ENCODE results near the gene F13A1. TPM values are rescaled to one million over a fixed set of nuclear protein-coding genes. Genes with fewer than 3 reads are reported as not detected.
A peak's percentile ranks its signal among the peaks of the same experiment; 100 is the strongest.

The F13A1 gene
- not detected for total RNA-seq

DNA sequence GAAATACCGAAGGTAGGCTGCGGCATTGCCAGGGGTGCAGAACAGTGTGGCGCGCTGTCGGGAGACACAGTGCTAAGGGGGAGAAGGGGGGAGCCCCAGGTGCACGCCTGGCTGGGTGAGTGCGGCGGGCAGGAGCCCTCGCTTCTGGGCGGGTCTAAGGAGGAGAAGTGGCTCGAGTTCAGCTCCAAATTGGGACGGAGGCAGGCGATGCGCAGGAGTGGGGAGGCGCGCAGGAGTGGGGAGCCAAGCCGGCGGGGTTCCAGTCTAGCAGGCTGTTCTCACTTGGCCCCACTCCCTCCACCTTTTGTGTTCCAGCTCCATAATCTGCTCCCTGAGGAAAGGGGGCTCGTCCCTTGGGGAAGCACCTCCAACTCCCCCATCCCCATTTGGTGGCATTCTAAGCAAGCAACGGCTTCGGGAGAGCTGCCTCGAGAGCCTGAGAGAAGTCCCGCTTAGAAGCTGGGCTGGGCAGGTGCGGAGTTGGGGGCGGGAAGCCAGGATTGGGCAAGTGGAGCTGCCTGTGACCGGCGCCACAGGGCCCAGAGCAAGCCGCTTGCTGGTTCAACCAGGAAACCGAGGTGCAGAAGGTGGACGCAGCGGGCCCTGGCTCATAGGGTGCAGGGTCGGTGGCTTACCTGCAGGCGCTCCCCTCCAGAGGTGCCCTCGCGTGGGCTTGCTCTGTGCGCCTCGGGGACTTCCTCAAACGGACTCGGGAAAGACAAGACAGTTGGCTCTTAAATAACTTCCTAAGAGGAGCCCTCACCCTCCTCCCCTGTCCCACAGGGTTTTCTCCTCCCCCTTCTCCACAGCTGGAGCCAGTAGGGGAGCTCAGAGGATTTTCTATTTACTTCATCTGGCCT, at the start of gene F13A1:
Gene F13A1, minus strand, starts transcription at position 711 of the 860 bp plus-strand sequence. CDS start 1,998 bp downstream, outside the sequence.
- peak in 1 of 2 donors; percentile 51 for ATAC-seq
- Mint-ChIP-seq H3K4me1 (ENCODE audit: low read depth in 2 of 2) (no peaks in the 10 kb centered on the region), H3K27ac (no peak within 1 kb of the TSS), H3K9me3 (no peaks in the 10 kb centered on the region), H3K36me3 (no peaks in the 10 kb centered on the region), H3K4me3 (no peak within 1 kb of the TSS), H3K27me3 (peaks cover 35 to 60% of the 10 kb centered on the region in 2 donors)
- no peak for DNase-seq (ENCODE audit: low spot score)

DNA sequence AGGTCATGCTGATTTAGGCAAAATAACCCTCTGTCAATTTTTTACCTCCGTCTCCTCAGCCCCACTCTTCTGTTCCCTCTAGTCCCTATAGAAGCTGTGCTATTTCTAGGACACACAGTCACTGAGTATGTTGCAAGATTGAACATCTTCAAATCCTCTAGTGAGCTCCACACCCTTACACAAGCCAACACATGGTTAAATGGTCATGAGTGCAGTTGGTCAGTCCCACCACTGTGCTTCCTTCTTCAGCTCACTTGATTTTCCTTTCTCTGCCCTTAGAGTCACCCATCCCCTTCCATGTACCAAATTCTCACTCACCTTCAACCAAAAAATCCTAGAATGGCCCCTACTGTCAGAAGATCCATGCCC, 48.2 kb upstream of the F13A1 start:
- ATAC-seq (no peak), DNase-seq (ENCODE audit: low spot score) (no peak)
- no peak overlapping the region for H3K4me3 Mint-ChIP-seq
- H3K27me3 Mint-ChIP-seq, result peaks cover 10 to 35% of the 10 kb centered on the region in 2 donors
- H3K9me3 Mint-ChIP-seq, result peaks cover 5% of the 10 kb centered on the region
- H3K4me1 Mint-ChIP-seq (ENCODE audit: low read depth in 2 of 2), result no peaks in the 10 kb centered on the region
- H3K27ac Mint-ChIP-seq, result no peak overlapping the region
- no peaks in the 10 kb centered on the region for H3K36me3 Mint-ChIP-seq

DNA sequence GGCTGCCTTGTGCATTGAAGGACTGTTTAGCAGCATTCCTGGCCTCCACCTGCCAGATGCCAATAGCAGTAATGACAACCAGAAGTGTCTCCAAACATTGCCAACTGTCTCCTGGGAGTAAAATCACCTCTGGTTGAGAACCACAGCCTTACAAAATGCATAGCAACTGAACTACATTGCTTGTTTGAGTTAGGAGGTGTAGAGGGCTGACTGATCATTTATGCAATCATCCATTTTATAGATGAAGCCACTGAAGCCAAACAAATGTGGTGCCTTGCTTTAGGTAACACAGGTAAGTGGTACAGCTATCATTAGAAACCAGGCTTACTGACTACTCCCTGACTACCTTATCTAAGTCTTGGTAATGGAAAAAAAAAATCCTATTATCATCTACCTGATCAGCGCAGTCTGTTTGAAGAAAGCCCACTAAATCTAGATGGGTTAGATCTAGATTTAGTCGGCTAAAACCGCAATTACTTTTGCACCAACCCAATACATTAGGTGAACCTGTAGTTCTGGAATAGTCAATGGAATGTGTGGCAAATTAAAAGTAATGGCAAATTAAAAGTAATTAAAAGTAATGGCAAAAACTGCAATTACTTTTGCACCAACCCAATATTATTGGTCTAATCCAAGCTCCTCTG, 47.7 kb upstream of the F13A1 start:
- no peak for ATAC-seq
- H3K27me3 Mint-ChIP-seq, result peaks cover 8 to 30% of the 10 kb centered on the region in 2 donors
- no peaks in the 10 kb centered on the region for H3K36me3 Mint-ChIP-seq

DNA sequence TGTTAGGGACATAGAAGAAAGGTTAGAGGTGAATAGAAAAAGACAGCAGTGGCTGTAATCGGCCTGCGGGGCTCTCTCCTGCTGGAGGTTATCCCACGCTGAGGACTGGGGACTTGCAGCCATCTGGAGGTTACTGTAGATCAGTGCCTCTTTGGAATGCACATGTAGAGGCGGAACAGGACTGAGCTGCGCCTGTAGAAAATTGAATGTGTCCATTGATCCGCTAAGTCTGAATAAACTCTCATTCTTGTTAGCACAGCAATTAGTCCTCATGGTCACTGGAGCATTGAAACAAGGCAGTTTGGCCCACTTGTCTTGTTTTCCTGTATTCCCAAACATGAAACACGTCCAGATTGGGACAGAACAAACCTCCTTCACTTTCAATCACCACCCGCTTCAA, 46.3 kb upstream of the F13A1 start:
- Mint-ChIP-seq H3K4me1 (ENCODE audit: low read depth in 2 of 2) (no peaks in the 10 kb centered on the region), H3K4me3 (no peak overlapping the region), H3K27me3 (peaks cover 5 to 17% of the 10 kb centered on the region in 2 donors), H3K27ac (no peak overlapping the region), H3K9me3 (no peaks in the 10 kb centered on the region), H3K36me3 (no peaks in the 10 kb centered on the region)
- ATAC-seq (no peak), DNase-seq (ENCODE audit: low spot score) (no peak)

More for the DNA sequence above, 47.7 kb upstream of the F13A1 start:
- Mint-ChIP-seq H3K9me3 (peaks cover 3% of the 10 kb centered on the region), H3K27ac (no peak overlapping the region), H3K4me1 (ENCODE audit: low read depth in 2 of 2) (no peaks in the 10 kb centered on the region), H3K4me3 (no peak overlapping the region)
- no peak for DNase-seq (ENCODE audit: low spot score)

DNA sequence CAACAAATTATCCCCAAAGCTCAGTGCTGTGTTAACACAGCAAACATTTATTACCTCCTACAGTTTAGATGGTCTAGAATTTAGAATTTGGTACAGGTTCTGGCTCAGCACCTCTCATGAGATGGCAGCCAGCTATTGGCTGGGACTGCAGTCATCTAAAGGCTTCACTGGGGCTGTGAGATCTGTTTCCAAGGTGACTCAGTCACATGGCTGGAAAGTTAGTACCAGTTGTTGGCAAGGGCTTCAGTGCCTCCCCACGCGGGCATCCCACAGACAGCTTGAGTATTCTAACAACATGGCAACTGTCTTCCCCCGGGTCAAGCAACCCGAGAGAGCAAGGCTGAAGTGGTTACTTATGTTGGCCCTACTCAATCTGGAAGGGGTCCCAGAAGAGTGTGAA, 44.8 kb upstream of the F13A1 start:
- ATAC-seq, result no peak
- Mint-ChIP-seq H3K9me3 (no peaks in the 10 kb centered on the region), H3K27ac (no peak overlapping the region), H3K4me1 (ENCODE audit: low read depth in 2 of 2) (no peaks in the 10 kb centered on the region), H3K4me3 (no peak overlapping the region), H3K27me3 (peaks cover 5 to 16% of the 10 kb centered on the region in 2 donors), H3K36me3 (no peaks in the 10 kb centered on the region)
- no peak for DNase-seq (ENCODE audit: low spot score)

DNA sequence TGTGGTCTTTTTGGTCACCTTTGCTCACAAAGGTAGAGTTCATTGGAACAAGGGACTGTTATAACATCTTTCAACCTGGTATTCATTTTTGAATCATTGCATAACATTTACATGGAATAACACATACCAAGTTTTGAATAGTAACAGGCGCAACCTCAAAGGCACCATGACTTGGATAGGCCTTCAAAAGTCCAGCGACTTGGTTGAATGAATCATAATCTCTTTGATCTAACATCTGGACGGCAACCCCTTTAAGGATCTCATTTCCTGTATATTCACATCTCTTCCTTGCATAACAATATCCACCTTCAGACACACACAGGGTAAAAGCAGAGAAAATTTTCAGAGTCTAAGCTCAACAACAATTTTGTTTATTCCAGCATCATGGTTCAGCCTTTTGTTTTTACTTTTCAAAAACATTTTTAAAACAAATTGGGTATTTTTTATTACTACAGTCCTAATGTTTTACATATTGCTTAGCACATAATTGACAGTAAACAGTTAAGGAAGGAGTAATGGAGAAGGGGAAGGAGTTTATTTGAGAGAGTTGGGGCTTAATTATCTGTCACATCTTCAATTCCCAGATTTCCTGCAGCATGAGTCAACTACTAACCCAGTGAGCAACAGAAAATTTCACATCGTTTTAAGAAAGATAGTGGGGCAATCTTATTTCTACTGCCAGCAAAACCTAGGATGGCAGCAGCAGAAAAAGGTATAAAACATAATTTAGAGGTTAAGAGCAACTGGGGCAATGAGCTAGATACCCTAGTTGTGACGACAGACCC, 41.8 kb upstream of the F13A1 start:
- no peak for ATAC-seq

DNA sequence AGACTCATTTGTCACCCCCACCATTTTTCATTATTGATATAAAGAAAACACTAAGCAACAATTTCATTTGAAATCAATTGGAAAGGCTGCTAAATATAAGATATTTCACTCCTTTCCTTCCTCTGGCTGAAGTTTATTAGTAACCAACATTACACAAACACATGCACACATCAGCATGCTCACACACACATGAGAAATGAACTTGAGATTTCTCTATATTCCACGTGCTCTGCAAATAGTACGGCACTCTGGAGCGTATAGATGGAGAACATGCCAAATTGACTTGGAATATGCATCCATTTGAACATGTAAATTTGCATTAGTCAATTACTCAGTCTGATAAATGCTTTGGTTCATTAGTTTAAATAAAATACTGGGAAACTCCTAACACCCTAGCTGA, 37.1 kb upstream of the F13A1 start:
- Mint-ChIP-seq H3K4me3 (no peak overlapping the region), H3K4me1 (ENCODE audit: low read depth in 2 of 2) (no peaks in the 10 kb centered on the region)

More for the DNA sequence above, 41.8 kb upstream of the F13A1 start:
- H3K27ac Mint-ChIP-seq, result no peak overlapping the region
- DNase-seq (ENCODE audit: low spot score), result no peak
- no peaks in the 10 kb centered on the region for H3K4me1 Mint-ChIP-seq (ENCODE audit: low read depth in 2 of 2)
- no peak overlapping the region for H3K4me3 Mint-ChIP-seq
- no peaks in the 10 kb centered on the region for H3K9me3 Mint-ChIP-seq
- H3K36me3 Mint-ChIP-seq, result no peaks in the 10 kb centered on the region
- peaks cover 5 to 10% of the 10 kb centered on the region in 2 donors for H3K27me3 Mint-ChIP-seq

DNA sequence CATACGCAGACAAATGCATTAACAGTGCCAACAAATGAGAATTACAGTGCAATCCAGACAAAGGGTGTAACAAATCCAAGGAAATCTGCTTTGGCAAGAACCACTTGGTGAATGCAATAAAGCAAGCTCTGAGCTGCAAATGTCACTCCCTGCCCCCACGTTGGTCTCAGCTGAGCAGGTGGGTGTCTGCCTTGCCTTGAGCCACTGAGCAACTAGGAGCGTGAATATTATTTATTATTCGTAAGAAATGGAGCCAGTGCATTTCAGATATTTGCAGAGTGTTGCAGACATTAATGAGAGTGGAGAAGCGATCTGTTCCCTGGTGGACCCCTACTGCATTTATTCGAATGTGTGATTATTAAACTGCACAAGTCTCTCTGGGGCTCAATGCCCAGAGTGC, 36.6 kb upstream of the F13A1 start:
- no peaks in the 10 kb centered on the region for H3K4me1 Mint-ChIP-seq (ENCODE audit: low read depth in 2 of 2)
- no peaks in the 10 kb centered on the region for H3K9me3 Mint-ChIP-seq
- no peak for DNase-seq (ENCODE audit: low spot score)
- H3K27ac Mint-ChIP-seq, result no peak overlapping the region
- no peak for ATAC-seq
- H3K27me3 Mint-ChIP-seq, result peaks cover 21 to 31% of the 10 kb centered on the region in 2 donors
- H3K4me3 Mint-ChIP-seq, result no peak overlapping the region
- no peaks in the 10 kb centered on the region for H3K36me3 Mint-ChIP-seq

More for the DNA sequence above, 37.1 kb upstream of the F13A1 start:
- H3K36me3 Mint-ChIP-seq, result no peaks in the 10 kb centered on the region
- ATAC-seq (no peak), DNase-seq (ENCODE audit: low spot score) (no peak)
- no peaks in the 10 kb centered on the region for H3K9me3 Mint-ChIP-seq
- H3K27me3 Mint-ChIP-seq, result peaks cover 21 to 30% of the 10 kb centered on the region in 2 donors
- H3K27ac Mint-ChIP-seq, result no peak overlapping the region

DNA sequence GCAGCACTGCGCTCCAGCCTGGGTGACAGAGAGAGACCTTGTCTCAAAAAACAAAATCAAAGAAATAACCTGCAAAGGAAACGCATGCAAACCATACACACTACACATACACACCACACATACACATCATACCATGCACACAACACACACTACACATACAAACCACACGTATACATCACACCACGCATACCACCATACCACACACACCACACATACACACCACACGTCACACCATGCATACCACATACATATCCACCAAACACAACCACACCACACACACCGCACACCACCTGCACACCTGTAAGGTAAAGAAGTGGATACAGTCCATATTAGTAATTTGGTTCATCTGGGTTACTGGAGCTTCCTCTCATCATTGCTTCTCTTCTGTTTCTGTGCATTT, 32.3 kb upstream of the F13A1 start:
- H3K27me3 Mint-ChIP-seq, result peaks cover 22 to 53% of the 10 kb centered on the region in 2 donors
- ATAC-seq (no peak), DNase-seq (ENCODE audit: low spot score) (no peak)
- H3K4me1 Mint-ChIP-seq (ENCODE audit: low read depth in 2 of 2), result no peaks in the 10 kb centered on the region
- no peak overlapping the region for H3K27ac Mint-ChIP-seq
- no peaks in the 10 kb centered on the region for H3K9me3 Mint-ChIP-seq
- no peaks in the 10 kb centered on the region for H3K36me3 Mint-ChIP-seq
- no peak overlapping the region for H3K4me3 Mint-ChIP-seq

DNA sequence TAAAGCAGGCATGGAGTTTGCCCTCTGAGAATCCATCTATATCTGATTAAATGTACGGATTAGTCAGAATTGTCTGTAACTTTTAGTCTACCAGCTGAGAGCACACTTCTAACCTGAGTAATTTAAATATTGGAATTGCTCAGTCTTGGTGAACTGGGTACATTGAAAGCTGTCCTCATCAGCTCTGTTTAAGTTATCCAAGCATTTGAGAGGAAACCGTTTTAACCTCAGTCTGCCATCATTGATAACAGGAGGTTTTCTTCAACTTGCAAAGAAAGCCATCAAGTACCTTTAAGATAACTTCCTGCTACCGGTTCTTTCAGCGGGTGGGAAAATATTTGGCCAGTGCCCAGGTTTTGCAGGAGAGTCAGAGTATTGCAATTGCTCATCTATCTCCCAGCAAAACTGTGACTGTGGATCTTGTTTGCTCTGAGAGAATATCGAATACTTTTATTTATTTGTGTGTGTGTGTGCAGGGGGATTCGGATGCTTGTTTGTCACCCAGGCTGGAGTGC, 31.1 kb upstream of the F13A1 start:
- Mint-ChIP-seq H3K36me3 (no peaks in the 10 kb centered on the region), H3K9me3 (no peaks in the 10 kb centered on the region), H3K4me1 (ENCODE audit: low read depth in 2 of 2) (no peaks in the 10 kb centered on the region), H3K27ac (no peak overlapping the region), H3K4me3 (no peak overlapping the region), H3K27me3 (peaks cover 24 to 46% of the 10 kb centered on the region in 2 donors)
- DNase-seq (ENCODE audit: low spot score), result no peak
- ATAC-seq, result no peak

DNA sequence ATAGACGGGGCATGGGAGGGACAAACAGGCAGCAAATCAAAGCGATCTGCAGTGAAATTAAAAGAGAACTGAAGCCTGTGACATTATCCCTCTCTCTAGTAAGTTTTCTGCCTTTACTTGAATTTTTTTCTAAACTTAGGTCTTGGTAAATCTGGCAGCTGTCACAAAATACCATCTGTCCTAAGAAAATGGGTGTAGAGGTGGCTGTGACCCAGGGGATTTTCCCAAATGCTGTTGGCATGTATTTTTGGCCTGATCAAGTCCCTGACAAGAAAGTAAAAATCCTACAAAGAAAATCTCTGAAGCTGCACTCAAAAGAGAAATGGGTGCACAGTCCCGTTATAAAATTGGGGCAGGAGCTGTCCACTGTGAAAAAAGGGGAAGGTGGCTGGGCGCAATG, 30.2 kb upstream of the F13A1 start:
- no peaks in the 10 kb centered on the region for H3K36me3 Mint-ChIP-seq
- DNase-seq (ENCODE audit: low spot score), result no peak
- ATAC-seq, result no peak
- no peaks in the 10 kb centered on the region for H3K4me1 Mint-ChIP-seq (ENCODE audit: low read depth in 2 of 2)
- peaks cover 25 to 43% of the 10 kb centered on the region in 2 donors for H3K27me3 Mint-ChIP-seq
- no peaks in the 10 kb centered on the region for H3K9me3 Mint-ChIP-seq
- H3K4me3 Mint-ChIP-seq, result no peak overlapping the region
- no peak overlapping the region for H3K27ac Mint-ChIP-seq

DNA sequence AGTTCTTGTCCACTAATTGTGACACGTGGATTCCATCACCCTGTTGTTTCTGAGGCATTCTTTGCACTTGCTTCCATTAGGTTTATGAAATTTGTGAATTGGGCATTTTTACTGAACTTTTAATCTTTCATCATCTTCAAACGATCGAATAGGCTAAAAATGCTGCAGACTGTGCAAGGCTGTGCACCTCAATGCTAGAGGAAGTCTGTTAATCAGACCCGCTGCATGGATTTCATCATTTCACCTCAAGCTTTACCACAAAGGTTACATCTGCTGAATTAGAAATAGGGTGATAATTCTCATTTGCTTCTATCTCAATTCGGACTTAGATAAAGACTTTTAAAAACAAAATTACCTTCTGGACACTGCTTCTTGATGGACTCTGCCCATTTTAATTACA, 27.8 kb upstream of the F13A1 start:
- no peaks in the 10 kb centered on the region for H3K9me3 Mint-ChIP-seq
- no peak overlapping the region for H3K4me3 Mint-ChIP-seq
- no peaks in the 10 kb centered on the region for H3K36me3 Mint-ChIP-seq
- H3K27ac Mint-ChIP-seq, result no peak overlapping the region
- H3K27me3 Mint-ChIP-seq, result peaks cover 20 to 35% of the 10 kb centered on the region in 2 donors
- H3K4me1 Mint-ChIP-seq (ENCODE audit: low read depth in 2 of 2), result no peaks in the 10 kb centered on the region
- ATAC-seq (no peak), DNase-seq (ENCODE audit: low spot score) (no peak)

DNA sequence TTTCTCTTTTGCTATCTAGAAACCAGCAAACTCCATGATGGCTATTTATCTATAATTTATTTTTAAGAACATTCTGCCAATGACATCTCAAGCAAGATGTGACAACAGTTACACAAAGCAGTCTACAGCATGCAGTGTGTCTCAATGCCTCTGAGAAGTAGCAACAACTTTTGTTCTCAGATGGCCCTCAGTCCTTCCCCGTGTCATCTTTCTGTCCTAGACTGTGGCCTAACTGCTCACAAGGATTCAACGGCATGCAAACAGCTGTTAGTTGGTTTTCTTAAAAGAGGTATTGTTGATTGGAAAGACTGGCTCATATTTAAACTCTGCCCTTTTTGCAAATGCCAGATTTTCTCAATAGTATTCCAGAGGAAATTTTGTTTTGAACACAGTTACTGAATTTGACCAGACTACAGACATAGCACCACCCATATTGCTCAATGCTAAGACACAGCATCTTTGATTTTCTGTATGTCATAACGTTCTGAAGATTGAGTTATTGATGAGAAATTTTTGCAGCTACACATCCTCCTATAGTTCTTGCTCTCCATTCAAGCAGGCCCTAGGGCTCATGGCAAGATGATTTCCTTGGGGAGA, 26.1 kb upstream of the F13A1 start:
- Mint-ChIP-seq H3K4me3 (no peak overlapping the region), H3K27ac (no peak overlapping the region), H3K27me3 (peaks cover 24 to 39% of the 10 kb centered on the region in 2 donors), H3K9me3 (no peaks in the 10 kb centered on the region), H3K36me3 (no peaks in the 10 kb centered on the region), H3K4me1 (ENCODE audit: low read depth in 2 of 2) (no peaks in the 10 kb centered on the region)
- DNase-seq (ENCODE audit: low spot score) (no peak), ATAC-seq (no peak)
